Duodenal mucosa (tissue), 2 donors: ENCODE results near the gene CEP250.
"Not testable (repeated sequence)": the region's sequence is repeated elsewhere in the genome, so short reads cannot be mapped to it uniquely, and the experiment has no call there.

ENCODE experiments used
- H3K27ac ChIP-seq: one replicate; pipeline ENCODE4 v1.7.0; 2013; ENCODE audit warnings: low read depth, low read length
- H3K27me3 ChIP-seq, 2 donors: one replicate each; pipeline ENCODE4 v1.7.0; 2013; ENCODE audit warnings: low read length in 2 of 2, control low read depth in 1 of 2; ENCODE audit not compliant: insufficient read depth in 2 of 2, control insufficient read depth in 1 of 2
- H3K36me3 ChIP-seq, 2 donors: one replicate each; pipeline ENCODE4 v1.7.0; 2013; ENCODE audit warnings: low read length in 2 of 2, control low read depth in 1 of 2; ENCODE audit not compliant: insufficient read depth in 2 of 2, control insufficient read depth in 1 of 2
- H3K4me1 ChIP-seq, 2 donors: one replicate each; pipeline ENCODE4 v1.7.0; 2013; ENCODE audit warnings: low read length in 2 of 2, control low read depth in 1 of 2; ENCODE audit not compliant: insufficient read depth in 2 of 2, control insufficient read depth in 1 of 2
- H3K4me3 ChIP-seq, 2 donors: one replicate each; pipeline ENCODE4 v1.7.0; 2013; ENCODE audit warnings: low read length in 2 of 2, low read depth in 1 of 2
- H3K9ac ChIP-seq, 2 donors: one replicate each; pipeline ENCODE4 v1.7.0; 2013; ENCODE audit warnings: low read length in 2 of 2, low read depth in 1 of 2
- H3K9me3 ChIP-seq, 2 donors: one replicate each; pipeline ENCODE4 v1.7.0; 2013; ENCODE audit warnings: low read length in 2 of 2, control low read depth in 1 of 2; ENCODE audit not compliant: control insufficient read depth in 1 of 2

Gene CEP250

GRCh38 chr20:35515949-35516645 is 60.7 kb downstream of the CEP250 start:
- no peak overlapping the region for H3K4me3 ChIP-seq
- H3K27ac ChIP-seq = no peak overlapping the region
- H3K36me3 ChIP-seq = peaks cover 10 to 33% of the 10 kb centered on the region in 2 donors
- H3K27me3 ChIP-seq = no peaks in the 10 kb centered on the region
- H3K4me1 ChIP-seq = no peaks in the 10 kb centered on the region
- H3K9ac ChIP-seq = no peak overlapping the region
- no peaks in the 10 kb centered on the region for H3K9me3 ChIP-seq

GRCh38 chr20:35517125-35517524 is 61.7 kb downstream of the CEP250 start:
- no peaks in the 10 kb centered on the region for H3K9me3 ChIP-seq
- H3K27me3 ChIP-seq = no peaks in the 10 kb centered on the region
- peaks cover 5 to 23% of the 10 kb centered on the region in 2 donors for H3K36me3 ChIP-seq
- no peak overlapping the region for H3K4me3 ChIP-seq
- H3K4me1 ChIP-seq = no peaks in the 10 kb centered on the region
- no peak overlapping the region for H3K9ac ChIP-seq
- no peak overlapping the region for H3K27ac ChIP-seq

- H3K27ac ChIP-seq, H3K9me3 ChIP-seq, H3K9ac ChIP-seq, H3K4me3 ChIP-seq, H3K27me3 ChIP-seq, H3K4me1 ChIP-seq: not testable (repeated sequence)
- peaks cover 0 to 17% of the 10 kb centered on the region in 2 donors for H3K36me3 ChIP-seq
Observed at GRCh38 chr20:35517767-35518166, 62.4 kb downstream of the CEP250 start.

- H3K27ac ChIP-seq = no peak overlapping the region
- H3K4me1 ChIP-seq = no peaks in the 10 kb centered on the region
- H3K9me3 ChIP-seq = no peaks in the 10 kb centered on the region
- H3K9ac ChIP-seq = no peak overlapping the region
- no peaks in the 10 kb centered on the region for H3K27me3 ChIP-seq
- peaks cover 0 to 12% of the 10 kb centered on the region in 2 donors for H3K36me3 ChIP-seq
- H3K4me3 ChIP-seq = no peak overlapping the region
Observed at GRCh38 chr20:35518955-35519354, 63.6 kb downstream of the CEP250 start.

- no peaks in the 10 kb centered on the region for H3K27me3 ChIP-seq
- H3K9ac ChIP-seq = no peak overlapping the region
- H3K36me3 ChIP-seq = no peaks in the 10 kb centered on the region
- no peak overlapping the region for H3K4me3 ChIP-seq
- no peak overlapping the region for H3K27ac ChIP-seq
- no peaks in the 10 kb centered on the region for H3K4me1 ChIP-seq
- H3K9me3 ChIP-seq = no peaks in the 10 kb centered on the region
Observed at GRCh38 chr20:35523298-35523888, 68.0 kb downstream of the CEP250 start.

GRCh38 chr20:35525639-35526038 is 70.2 kb downstream of the CEP250 start:
- Histone ChIP-seq H3K9ac (no peak overlapping the region), H3K4me3 (no peak overlapping the region), H3K27ac (no peak overlapping the region), H3K9me3 (no peaks in the 10 kb centered on the region), H3K27me3 (no peaks in the 10 kb centered on the region), H3K4me1 (no peaks in the 10 kb centered on the region), H3K36me3 (no peaks in the 10 kb centered on the region)

- Histone ChIP-seq H3K4me1 (no peaks in the 10 kb centered on the region), H3K27ac (no peak overlapping the region), H3K9me3 (no peaks in the 10 kb centered on the region), H3K4me3 (no peak overlapping the region), H3K9ac (no peak overlapping the region), H3K36me3 (no peaks in the 10 kb centered on the region), H3K27me3 (no peaks in the 10 kb centered on the region)
Observed at GRCh38 chr20:35527122-35527769, 71.8 kb downstream of the CEP250 start.

GRCh38 chr20:35529552-35529951 is 74.2 kb downstream of the CEP250 start, which contains the start of gene C20orf173:
C20orf173 (minus strand) TSS chr20:35529652; CDS start chr20:35529373, 279 bp downstream.
- H3K27ac ChIP-seq = no peak within 1 kb of the TSS
- no peaks in the 10 kb centered on the region for H3K36me3 ChIP-seq
- no peaks in the 10 kb centered on the region for H3K4me1 ChIP-seq
- H3K4me3 ChIP-seq = no peak within 1 kb of the TSS
- H3K9me3 ChIP-seq = no peaks in the 10 kb centered on the region
- no peaks in the 10 kb centered on the region for H3K27me3 ChIP-seq
- H3K9ac ChIP-seq = no peak within 1 kb of the TSS

- Histone ChIP-seq H3K27ac (no peak overlapping the region), H3K9me3 (no peaks in the 10 kb centered on the region), H3K27me3 (no peaks in the 10 kb centered on the region), H3K4me3 (peak overlapping the region; percentile 22 to 48), H3K9ac (no peak overlapping the region), H3K4me1 (peaks cover 10 to 15% of the 10 kb centered on the region in 2 donors), H3K36me3 (peaks cover 0 to 10% of the 10 kb centered on the region in 2 donors)
Observed at GRCh38 chr20:35539756-35540212, 84.4 kb downstream of the CEP250 start.

- no peaks in the 10 kb centered on the region for H3K27me3 ChIP-seq
- no peak overlapping the region for H3K27ac ChIP-seq
- peaks cover 10 to 15% of the 10 kb centered on the region in 2 donors for H3K4me1 ChIP-seq
- no peaks in the 10 kb centered on the region for H3K9me3 ChIP-seq
- peak overlapping the region; percentile 84 to 91 for H3K4me3 ChIP-seq
- H3K9ac ChIP-seq = peak overlapping the region in 1 of 2 donors; percentile 28
- peaks cover 0 to 10% of the 10 kb centered on the region in 2 donors for H3K36me3 ChIP-seq
Observed at GRCh38 chr20:35541118-35541782, 85.9 kb downstream of the CEP250 start.
